K562 (cell line): ENCODE measurements around the gene PRKCQ.

Experiments
- DNMT1 ChIP-seq: fragments of 450-650 bp; IDR thresholded peaks from 2 replicates; pipeline ENCODE4 v1.6.1; 2016; ENCODE audit warnings: antibody characterized with exemption, mild to moderate bottlenecking
- EGR1 ChIP-seq: fragments of 450-650 bp; conservative IDR thresholded peaks from 2 replicates; pipeline ENCODE4 v1.6.1; 2017; ENCODE audit warnings: mild to moderate bottlenecking
- ELF1 ChIP-seq: fragments of 200-800 bp; sonication (Bioruptor generic); IDR thresholded peaks from 2 replicates; pipeline ENCODE4 v1.6.1; 2016; ENCODE audit warnings: missing genetic modification characterization, missing compliant biosample characterization
- HOXB6 ChIP-seq: fragments of 250-450 bp; sonication (Bioruptor Pico); IDR thresholded peaks from 2 replicates; pipeline ENCODE4 v1.5.1; 2022; ENCODE audit warnings: mild to moderate bottlenecking, borderline replicate concordance
- KAT2B ChIP-seq: IDR thresholded peaks from one replicate; pipeline ENCODE4 v1.6.1; 2012; ENCODE audit warnings: low read depth, mild to moderate bottlenecking, control low read depth, inconsistent platforms, low read length, moderate library complexity
- NCOA4 ChIP-seq: fragments of 450-650 bp; IDR thresholded peaks from 2 replicates; pipeline ENCODE4 v1.6.1; 2018; ENCODE audit warnings: mild to moderate bottlenecking; ENCODE audit not compliant: partially characterized antibody
- POLR2AphosphoS2 ChIP-seq: IDR thresholded peaks from 2 replicates; pipeline ENCODE4 v1.6.1; 2012; ENCODE audit warnings: low read length, improper control_type of control experiment
- TCF7 ChIP-seq: sonication (generic); IDR thresholded peaks from 2 replicates; pipeline ENCODE4 v1.6.1; 2016; ENCODE audit warnings: antibody characterized with exemption, borderline replicate concordance
- YY1 ChIP-seq, 3 experiments: IDR thresholded peaks; 2 replicates each; pipeline ENCODE4 v1.6.1; 2011; ENCODE audit warnings: low read length in 2 of 3, mild to moderate bottlenecking in 2 of 3, moderate library complexity in 2 of 3, borderline replicate concordance in 1 of 3, control low read depth in 1 of 3, low read depth in 1 of 3; ENCODE audit not compliant: insufficient read depth in 3 of 3, insufficient replicate concordance in 2 of 3, control insufficient read depth in 1 of 3, insufficient read length in 1 of 3; ENCODE audit errors: extremely low read depth in 1 of 3
- ZNF146 ChIP-seq: IDR thresholded peaks from one replicate; pipeline ENCODE4 v1.6.1; 2018; ENCODE audit warnings: missing compliant biosample characterization; ENCODE audit not compliant: unreplicated experiment
- ZNF717 ChIP-seq: fragments of 250-450 bp; sonication (Bioruptor Pico); IDR thresholded peaks from 2 replicates; pipeline ENCODE4 v1.5.0; 2021
- ZNF780A ChIP-seq: fragments of 250-450 bp; sonication (Bioruptor Pico); IDR thresholded peaks from 2 replicates; pipeline ENCODE4 v1.5.0; 2021; ENCODE audit warnings: mild to moderate bottlenecking
- TF ChIP-seq, protein P1 (sequence below): fragments of 450-650 bp; IDR thresholded peaks from 2 replicates; pipeline ENCODE4 v1.6.1; 2016; ENCODE audit warnings: missing biosample characterization, missing genetic modification characterization
- TF ChIP-seq, protein P2 (sequence below): sonication (generic); formaldehyde crosslinking; IDR thresholded peaks from 2 replicates; pipeline ENCODE4 v1.8.1; 2023; ENCODE audit warnings: mild to moderate bottlenecking, missing genetic modification reagents

GRCh38 chr10:6460861-6461409 lies 119.1 kb downstream of the PRKCQ start:
- TF ChIP-seq TCF7 (no peak), ELF1 (tag) (no peak), KAT2B (no peak), POLR2AphosphoS2 (no peak), NCOA4 (no peak), YY1 (IDR thresholded peaks at IDR 0.05; ENCODE audit: borderline replicate concordance in 1 of 3, control insufficient read depth in 1 of 3, extremely low read depth in 1 of 3, insufficient read depth in 3 of 3, insufficient read length in 1 of 3, insufficient replicate concordance in 2 of 3, low read depth in 1 of 3, low read length in 2 of 3) (no peak), ZNF780A (CRISPR knock-in tag) (no peak), HOXB6 (no peak), ZNF146 (CRISPR knock-in tag) (no peak), DNMT1 (no peak), ZNF717 (CRISPR knock-in tag) (no peak), EGR1 (no peak)
- TF ChIP-seq, protein P1, sequence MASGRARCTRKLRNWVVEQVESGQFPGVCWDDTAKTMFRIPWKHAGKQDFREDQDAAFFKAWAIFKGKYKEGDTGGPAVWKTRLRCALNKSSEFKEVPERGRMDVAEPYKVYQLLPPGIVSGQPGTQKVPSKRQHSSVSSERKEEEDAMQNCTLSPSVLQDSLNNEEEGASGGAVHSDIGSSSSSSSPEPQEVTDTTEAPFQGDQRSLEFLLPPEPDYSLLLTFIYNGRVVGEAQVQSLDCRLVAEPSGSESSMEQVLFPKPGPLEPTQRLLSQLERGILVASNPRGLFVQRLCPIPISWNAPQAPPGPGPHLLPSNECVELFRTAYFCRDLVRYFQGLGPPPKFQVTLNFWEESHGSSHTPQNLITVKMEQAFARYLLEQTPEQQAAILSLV (tag): no peak
- TF ChIP-seq, protein P2, sequence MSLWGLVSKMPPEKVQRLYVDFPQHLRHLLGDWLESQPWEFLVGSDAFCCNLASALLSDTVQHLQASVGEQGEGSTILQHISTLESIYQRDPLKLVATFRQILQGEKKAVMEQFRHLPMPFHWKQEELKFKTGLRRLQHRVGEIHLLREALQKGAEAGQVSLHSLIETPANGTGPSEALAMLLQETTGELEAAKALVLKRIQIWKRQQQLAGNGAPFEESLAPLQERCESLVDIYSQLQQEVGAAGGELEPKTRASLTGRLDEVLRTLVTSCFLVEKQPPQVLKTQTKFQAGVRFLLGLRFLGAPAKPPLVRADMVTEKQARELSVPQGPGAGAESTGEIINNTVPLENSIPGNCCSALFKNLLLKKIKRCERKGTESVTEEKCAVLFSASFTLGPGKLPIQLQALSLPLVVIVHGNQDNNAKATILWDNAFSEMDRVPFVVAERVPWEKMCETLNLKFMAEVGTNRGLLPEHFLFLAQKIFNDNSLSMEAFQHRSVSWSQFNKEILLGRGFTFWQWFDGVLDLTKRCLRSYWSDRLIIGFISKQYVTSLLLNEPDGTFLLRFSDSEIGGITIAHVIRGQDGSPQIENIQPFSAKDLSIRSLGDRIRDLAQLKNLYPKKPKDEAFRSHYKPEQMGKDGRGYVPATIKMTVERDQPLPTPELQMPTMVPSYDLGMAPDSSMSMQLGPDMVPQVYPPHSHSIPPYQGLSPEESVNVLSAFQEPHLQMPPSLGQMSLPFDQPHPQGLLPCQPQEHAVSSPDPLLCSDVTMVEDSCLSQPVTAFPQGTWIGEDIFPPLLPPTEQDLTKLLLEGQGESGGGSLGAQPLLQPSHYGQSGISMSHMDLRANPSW (CRISPR knock-in tag): no peak
